ENCODE measurements around the gene KCTD2.

KCTD2 gene

GRCh38 chr17:75094871-75095399 lies 47.9 kb downstream of the KCTD2 start:
- DNase-seq (ENCODE audit: extremely low read depth in 1 of 2, low read depth in 1 of 2) = no peak

GRCh38 chr17:75096082-75096625 lies 49.1 kb downstream of the KCTD2 start:
- no peak for DNase-seq (ENCODE audit: extremely low read depth in 1 of 2, low read depth in 1 of 2)

- DNase-seq (ENCODE audit: extremely low read depth in 1 of 2, low read depth in 1 of 2) = no peak
Observed at GRCh38 chr17:75097865-75098264, 50.8 kb downstream of the KCTD2 start.

GRCh38 chr17:75098861-75099260 lies 51.8 kb downstream of the KCTD2 start:
- DNase-seq (ENCODE audit: extremely low read depth in 1 of 2, low read depth in 1 of 2) = no peak

GRCh38 chr17:75099881-75100595 lies 53.0 kb downstream of the KCTD2 start:
- no peak for DNase-seq (ENCODE audit: extremely low read depth in 1 of 2, low read depth in 1 of 2)

GRCh38 chr17:75102385-75102821 lies 55.4 kb downstream of the KCTD2 start:
- no peak for DNase-seq (ENCODE audit: extremely low read depth in 1 of 2, low read depth in 1 of 2)

- no peak for DNase-seq (ENCODE audit: extremely low read depth in 1 of 2, low read depth in 1 of 2)
Observed at GRCh38 chr17:75103601-75104554, 56.9 kb downstream of the KCTD2 start.

- no peak for DNase-seq (ENCODE audit: extremely low read depth in 1 of 2, low read depth in 1 of 2)
Observed at GRCh38 chr17:75105126-75106080, 58.4 kb downstream of the KCTD2 start.

GRCh38 chr17:75108193-75108592 lies 61.2 kb downstream of the KCTD2 start:
- no peak for DNase-seq (ENCODE audit: extremely low read depth in 1 of 2, low read depth in 1 of 2)

- DNase-seq (ENCODE audit: extremely low read depth in 1 of 2, low read depth in 1 of 2) = no peak
Observed at GRCh38 chr17:75109046-75109406, 62.0 kb downstream of the KCTD2 start.

- peak; percentile 66 to 86 for DNase-seq (ENCODE audit: extremely low read depth in 1 of 2, low read depth in 1 of 2)
Observed at GRCh38 chr17:75109407-75110233, 62.6 kb downstream of the KCTD2 start, which contains the start of gene ARMC7. ARMC7 (plus strand) TSS chr17:75109969; CDS start chr17:75110289, 320 bp downstream.

- DNase-seq (ENCODE audit: extremely low read depth in 1 of 2, low read depth in 1 of 2) = no peak
Observed at GRCh38 chr17:75110234-75110937, 63.4 kb downstream of the KCTD2 start.

- DNase-seq (ENCODE audit: extremely low read depth in 1 of 2, low read depth in 1 of 2) = no peak
Observed at GRCh38 chr17:75111777-75112335, 64.8 kb downstream of the KCTD2 start.

GRCh38 chr17:75113798-75114551 lies 67.0 kb downstream of the KCTD2 start:
- DNase-seq (ENCODE audit: extremely low read depth in 1 of 2, low read depth in 1 of 2) = peak; percentile 81 to 86

GRCh38 chr17:75114552-75115314 lies 67.7 kb downstream of the KCTD2 start:
- no peak for DNase-seq (ENCODE audit: extremely low read depth in 1 of 2, low read depth in 1 of 2)
